B cell (primary cell): Measurements from ENCODE around the gene IGF1R. TPM values are rescaled to one million over a fixed set of nuclear protein-coding genes. Genes with fewer than 3 reads are reported as not detected.

Experiments used
- ATAC-seq: fragments of 200-7000 bp; cut with Tn5 transposase; one replicate; pipeline ENCODE4 v1.10.0; 2021; ENCODE audit warnings: low read depth, mild to moderate bottlenecking, moderate number of reproducible peaks, moderate library complexity
- CTCF ChIA-PET: fragments of 350-600 bp; sonication (Branson Sonifier 250); formaldehyde crosslinking; loops from one replicate; lab custom pipeline; 2021; ENCODE audit warnings: antibody characterized with exemption, inconsistent platforms; lab: Charles Lee
- POLR2A ChIA-PET: fragments of 350-600 bp; sonication (Branson Sonifier 250); formaldehyde crosslinking; loops from one replicate; lab custom pipeline; 2021; ENCODE audit warnings: antibody characterized with exemption; lab: Charles Lee
- DNase-seq: peaks from one replicate; pipeline ENCODE4 v3.0.0; 2013
- H2AFZ ChIP-seq: 2 replicates; pipeline ENCODE4 v1.6.1; 2012; ENCODE audit warnings: mild to moderate bottlenecking, low read depth, low read length; ENCODE audit not compliant: insufficient read depth, poor library complexity, severe bottlenecking
- H3K27ac ChIP-seq, 2 donors: 1 replicate in 1 of 2; 2 replicates in 1 of 2; pipeline ENCODE4 v1.5.1; 2012 to 2013; ENCODE audit warnings: low read length in 2 of 2, mild to moderate bottlenecking in 2 of 2, moderate library complexity in 1 of 2
- H3K27me3 ChIP-seq, 4 experiments: fragments of 200-600 bp in 1 of 4; sonication (generic) in 1 of 4; replicated peaks in 1 of 4; 1 replicate in 2 of 4; 2 replicates in 2 of 4; pipeline versions ENCODE4 v1.6.1 to v1.7.0; 2013 to 2016; ENCODE audit warnings: low read length in 3 of 4, mild to moderate bottlenecking in 2 of 4, mixed read lengths in 1 of 4, moderate library complexity in 1 of 4; ENCODE audit not compliant: insufficient read depth in 4 of 4, control insufficient read depth in 3 of 4; ENCODE audit errors: control extremely low read depth in 1 of 4
- H3K36me3 ChIP-seq, 2 experiments: replicated peaks in 1 of 2; 1 replicate in 1 of 2; 2 replicates in 1 of 2; pipeline versions ENCODE4 v1.6.1 to v1.7.1; 2013; ENCODE audit warnings: low read length in 1 of 2; ENCODE audit not compliant: insufficient read depth in 2 of 2, control insufficient read depth in 1 of 2; ENCODE audit errors: control extremely low read depth in 1 of 2, extremely low read depth in 1 of 2
- H3K4me1 ChIP-seq, 2 donors: fragments of 200-600 bp in 1 of 2; sonication (generic) in 1 of 2; 1 replicate in 1 of 2; 2 replicates in 1 of 2; pipeline versions ENCODE4 v1.5.1 to v1.6.1; 2013 to 2017; ENCODE audit warnings: low read length in 2 of 2; ENCODE audit not compliant: control insufficient read depth in 2 of 2, insufficient read depth in 2 of 2
- H3K4me2 ChIP-seq: replicated peaks from 2 replicates; pipeline ENCODE3; 2012; ENCODE audit warnings: mild to moderate bottlenecking, low read depth, low read length; ENCODE audit not compliant: poor library complexity, severe bottlenecking
- H3K4me3 ChIP-seq, 5 experiments: fragments of 200-600 bp in 1 of 5; sonication (generic) in 1 of 5; 1 replicate in 3 of 5; 2 replicates in 2 of 5; pipeline versions ENCODE4 v1.5.1 to v1.7.0; 2011 to 2016; ENCODE audit warnings: low read length in 4 of 5, mild to moderate bottlenecking in 4 of 5, low read depth in 2 of 5, control low read depth in 1 of 5, moderate library complexity in 1 of 5; ENCODE audit not compliant: insufficient read depth in 1 of 5; ENCODE audit errors: control extremely low read depth in 1 of 5, extremely low read depth in 1 of 5
- H3K79me2 ChIP-seq: fragments of 200-600 bp; sonication (generic); one replicate; pipeline ENCODE4 v1.6.0; 2016; ENCODE audit warnings: low read length; ENCODE audit not compliant: control insufficient read depth, insufficient read depth
- H3K9ac ChIP-seq: fragments of 200-600 bp; sonication (generic); 2 replicates; pipeline ENCODE4 v1.6.1; 2017; ENCODE audit warnings: mild to moderate bottlenecking, low read length, moderate library complexity
- H3K9me3 ChIP-seq, 3 donors: one replicate each; pipeline versions ENCODE4 v1.6.1 to v1.7.1; 2013; ENCODE audit warnings: low read length in 2 of 3; ENCODE audit not compliant: control insufficient read depth in 2 of 3, insufficient read depth in 1 of 3; ENCODE audit errors: control extremely low read depth in 1 of 3
- H4K20me1 ChIP-seq: 2 replicates; pipeline ENCODE4 v1.6.0; 2012; ENCODE audit warnings: mild to moderate bottlenecking, low read length; ENCODE audit not compliant: insufficient read depth, control insufficient read depth, poor library complexity, severe bottlenecking
- H3K27ac Mint-ChIP-seq: one replicate; pipeline ENCODE4 v1.8.0; 2021; ENCODE audit warnings: mixed read lengths
- H3K27me3 Mint-ChIP-seq: one replicate; pipeline ENCODE4 v1.8.0; 2021; ENCODE audit warnings: mixed read lengths
- H3K4me1 Mint-ChIP-seq: one replicate; pipeline ENCODE4 v1.8.0; 2021; ENCODE audit warnings: mixed read lengths
- H3K4me3 Mint-ChIP-seq: one replicate; pipeline ENCODE4 v1.8.0; 2021; ENCODE audit warnings: mixed read lengths
- H3K9me3 Mint-ChIP-seq: one replicate; pipeline ENCODE4 v1.8.0; 2022; ENCODE audit warnings: mixed read lengths; ENCODE audit not compliant: insufficient read depth
- CTCF ChIP-seq: fragments of 200-600 bp; IDR thresholded peaks from one replicate; pipeline ENCODE4 v1.8.0; 2022; ENCODE audit warnings: antibody characterized with exemption, mild to moderate bottlenecking
- EZH2 ChIP-seq: IDR thresholded peaks from 2 replicates; pipeline ENCODE4 v1.6.1; 2012; ENCODE audit warnings: borderline replicate concordance, low read depth, mild to moderate bottlenecking, moderate library complexity, low read length; ENCODE audit not compliant: insufficient read depth, poor library complexity, severe bottlenecking
- WGBS: methylation state at CpG from one replicate; pipeline ENCODE4 v1.1.5; 2013; ENCODE audit warnings: missing lambda C conversion rate; ENCODE audit not compliant: insufficient coverage; 5-methylcytosine and 5-hydroxymethylcytosine counted together
- intact Hi-C: fragments of 100-400 bp; cut with micrococcal nuclease; formaldehyde crosslinking; loops from one replicate; pipeline ENCODE4 v1.10.0; 2022
- polyA plus RNA-seq: library from polyadenylated mRNA; depleted of rRNA; stranded (reverse); fragments of >200 nt; gene quantifications from 2 replicates; pipeline ENCODE4 v1.2.3, GENCODE V29; 2012
- total RNA-seq, 2 donors: library from RNA; stranded (reverse); fragments of 120-200 nt in 1 of 2; gene quantifications; 1 replicate in 1 of 2; 2 replicates in 1 of 2; pipeline versions ENCODE4 v1.2.3 to v1.2.4, GENCODE V29; 2013 to 2022

IGF1R gene
- total and polyA plus RNA-seq, 2 donors (not counting 1 experiment from before 2014, with no cell fraction given), result 5.4 to 23.1 TPM

GRCh38 chr15:98855067-98855814 lies 206.9 kb downstream of the IGF1R start:
- H3K4me1 Mint-ChIP-seq, result peaks cover 37% of the 10 kb centered on the region
- peak overlapping the region; percentile 26 for H3K4me3 Mint-ChIP-seq
- H3K4me1 ChIP-seq, result peaks cover 19 to 35% of the 10 kb centered on the region in 2 donors
- TF ChIP-seq EZH2, result no peak
- no peak for TF ChIP-seq CTCF
- H3K4me2 ChIP-seq, result no peak overlapping the region
- H3K27me3 Mint-ChIP-seq, result peaks cover 4% of the 10 kb centered on the region
- H3K27me3 ChIP-seq, result no peaks in the 10 kb centered on the region
- POLR2A ChIA-PET, result no interaction called here
- H3K9me3 ChIP-seq, result no peaks in the 10 kb centered on the region
- no peaks in the 10 kb centered on the region for H3K79me2 ChIP-seq
- CTCF ChIA-PET, result no interaction called here
- WGBS, result 94% methylated on average over 3 of the region's 10 CpGs
- no peak overlapping the region for H3K4me3 ChIP-seq
- H3K27ac Mint-ChIP-seq, result peak overlapping the region; percentile 46
- H2AFZ ChIP-seq, result no peak overlapping the region
- no peaks in the 10 kb centered on the region for H3K36me3 ChIP-seq
- intact Hi-C loops, result no loop called here
- ATAC-seq, result no peak
- H4K20me1 ChIP-seq, result no peaks in the 10 kb centered on the region
- DNase-seq, result no peak
- H3K27ac ChIP-seq, result no peak overlapping the region
- no peaks in the 10 kb centered on the region for H3K9me3 Mint-ChIP-seq
- no peak overlapping the region for H3K9ac ChIP-seq

- no peak for DNase-seq
- H3K36me3 ChIP-seq, result no peaks in the 10 kb centered on the region
- H3K27me3 Mint-ChIP-seq, result peaks cover 4% of the 10 kb centered on the region
- H3K9me3 ChIP-seq, result no peaks in the 10 kb centered on the region
- H3K4me2 ChIP-seq, result no peak overlapping the region
- no peak overlapping the region for H3K9ac ChIP-seq
- H3K27me3 ChIP-seq, result no peaks in the 10 kb centered on the region
- H3K27ac Mint-ChIP-seq, result no peak overlapping the region
- ChIA-PET POLR2A (no interaction called here), CTCF (interaction anchor here (0.6 to 1.0 kb wide), 4 partner anchors 26 to 279 kb away, joined by 3 read pairs; no protein-coding TSS in a partner anchor)
- TF ChIP-seq CTCF (no peak), EZH2 (no peak)
- H3K4me3 ChIP-seq, result no peak overlapping the region
- ATAC-seq, result no peak
- H3K27ac ChIP-seq, result no peak overlapping the region
- WGBS, result 92% methylated on average over 6 of the region's 10 CpGs
- H4K20me1 ChIP-seq, result no peaks in the 10 kb centered on the region
- intact Hi-C loops, result no loop called here
- H3K9me3 Mint-ChIP-seq, result no peaks in the 10 kb centered on the region
- H3K79me2 ChIP-seq, result no peaks in the 10 kb centered on the region
- H3K4me1 ChIP-seq, result peaks cover 15 to 27% of the 10 kb centered on the region in 2 donors
- H3K4me3 Mint-ChIP-seq, result no peak overlapping the region
- H2AFZ ChIP-seq, result no peak overlapping the region
- H3K4me1 Mint-ChIP-seq, result peaks cover 30% of the 10 kb centered on the region
Observed at GRCh38 chr15:98855815-98856531, 207.6 kb downstream of the IGF1R start.
